Hepatocyte (in vitro differentiated cells): Measurements from ENCODE around the gene COLQ. TPM values are rescaled to one million over a fixed set of nuclear protein-coding genes. Genes with fewer than 3 reads are reported as not detected.

Experiments used
- DNase-seq: peaks from one replicate; pipeline ENCODE4 v3.0.0-alpha.2; 2016; ENCODE audit warnings: low spot score
- H2AFZ ChIP-seq: fragments of 200-600 bp; sonication (generic); 2 replicates; pipeline ENCODE4 v1.6.0; 2016; ENCODE audit warnings: antibody characterized with exemption, mild to moderate bottlenecking
- H3K27ac ChIP-seq: fragments of 200-600 bp; sonication (generic); 2 replicates; pipeline ENCODE4 v1.5.1; 2016; ENCODE audit warnings: mild to moderate bottlenecking
- H3K27me3 ChIP-seq: fragments of 200-600 bp; sonication (generic); 2 replicates; pipeline ENCODE4 v1.6.1; 2016
- H3K36me3 ChIP-seq: fragments of 200-600 bp; sonication (generic); replicated peaks from 2 replicates; pipeline ENCODE4 v1.5.1; 2016; ENCODE audit warnings: low read depth; ENCODE audit not compliant: insufficient read depth
- H3K4me1 ChIP-seq: fragments of 200-600 bp; sonication (generic); 2 replicates; pipeline ENCODE4 v1.5.1; 2016; ENCODE audit warnings: mild to moderate bottlenecking, moderate library complexity; ENCODE audit not compliant: insufficient read depth
- H3K4me2 ChIP-seq: fragments of 200-600 bp; sonication (generic); 2 replicates; pipeline ENCODE4 v1.6.0; 2016
- H3K4me3 ChIP-seq: fragments of 200-600 bp; sonication (generic); 2 replicates; pipeline ENCODE4 v1.5.1; 2016; ENCODE audit warnings: mild to moderate bottlenecking
- H3K79me2 ChIP-seq: fragments of 200-600 bp; sonication (generic); 2 replicates; pipeline ENCODE4 v1.6.0; 2017; ENCODE audit warnings: mild to moderate bottlenecking
- H3K9me2 ChIP-seq: fragments of 200-600 bp; sonication (generic); replicated peaks from 2 replicates; pipeline ENCODE4 v1.6.0; 2017; ENCODE audit warnings: mild to moderate bottlenecking; ENCODE audit not compliant: insufficient read depth
- H3K9me3 ChIP-seq: fragments of 200-600 bp; sonication (generic); 2 replicates; pipeline ENCODE4 v1.5.1; 2016; ENCODE audit warnings: low read depth, mild to moderate bottlenecking
- H4K20me1 ChIP-seq: fragments of 200-600 bp; sonication (generic); 2 replicates; pipeline ENCODE4 v1.6.0; 2016; ENCODE audit warnings: mild to moderate bottlenecking; ENCODE audit not compliant: insufficient read depth, poor library complexity, severe bottlenecking
- EZH2 ChIP-seq: fragments of 200-600 bp; sonication (generic); IDR thresholded peaks from 2 replicates; pipeline ENCODE4 v1.6.1; 2016; ENCODE audit warnings: antibody characterized with exemption, mild to moderate bottlenecking, borderline replicate concordance
- EZH2phosphoT487 ChIP-seq: fragments of 200-600 bp; sonication (generic); IDR thresholded peaks from one replicate; pipeline ENCODE4 v1.6.1; 2018; ENCODE audit warnings: antibody characterized with exemption, mild to moderate bottlenecking, low read depth, moderate library complexity; ENCODE audit not compliant: unreplicated experiment, severe bottlenecking
- WGBS: methylation state at CpG from one replicate; pipeline ENCODE4 v1.1.6; 2016; ENCODE audit warnings: low lambda C conversion rate; ENCODE audit errors: missing lambda C conversion rate; 5-methylcytosine and 5-hydroxymethylcytosine counted together
- polyA plus RNA-seq: library from polyadenylated mRNA; unstranded; fragments of >200 nt; fragmentation: Nextera tagmentation; extraction: Ambion mirVana; gene quantifications from 2 replicates; pipeline ENCODE4 v1.2.1, GENCODE V29; 2016
- total RNA-seq: library from RNA; depleted of rRNA; stranded (reverse); fragments of >200 nt; gene quantifications from 2 replicates; pipeline ENCODE4 v1.2.3, GENCODE V29; 2014
- TF ChIP-seq, protein P1 (sequence below): fragments of 200-600 bp; sonication (generic); IDR thresholded peaks from 2 replicates; pipeline ENCODE4 v1.5.1; 2016; ENCODE audit warnings: antibody characterized with exemption, mild to moderate bottlenecking; ENCODE audit not compliant: poor library complexity

The COLQ gene
- total and polyA plus RNA-seq, 2 experiments from 2014 or later = 0.27 to 0.73 TPM

DNA sequence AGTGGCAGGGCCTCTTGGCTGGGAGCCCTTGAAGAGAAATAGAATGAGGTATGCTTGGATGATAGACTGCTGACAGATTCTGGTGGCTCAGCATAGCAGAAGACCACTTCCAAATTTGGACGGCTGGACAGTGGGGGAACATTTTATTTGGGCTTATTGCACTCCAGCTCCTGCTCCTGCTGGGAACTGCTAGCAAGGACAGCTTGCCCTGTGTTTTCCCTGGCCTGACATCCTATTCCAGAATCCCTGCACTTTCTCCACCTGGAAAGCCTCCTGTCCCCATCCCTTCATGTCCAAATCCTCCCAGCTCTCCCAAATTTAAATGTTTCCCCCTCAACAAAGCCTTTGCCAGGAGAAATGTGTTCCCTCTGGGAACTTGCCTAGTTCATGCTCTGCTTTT lies 9.8 kb upstream of the COLQ start:
- Histone ChIP-seq H3K9me3 (no peaks in the 10 kb centered on the region), H3K9me2 (no peaks in the 10 kb centered on the region), H3K27me3 (no peaks in the 10 kb centered on the region), H3K4me2 (no peak overlapping the region), H3K36me3 (no peaks in the 10 kb centered on the region), H3K79me2 (no peaks in the 10 kb centered on the region), H3K4me3 (no peak overlapping the region), H3K4me1 (no peaks in the 10 kb centered on the region), H3K27ac (no peak overlapping the region), H4K20me1 (no peaks in the 10 kb centered on the region), H2AFZ (no peak overlapping the region)
- WGBS = 83% methylated on average over 1 of the region's 1 CpG
- DNase-seq = no peak
- no peak for TF ChIP-seq EZH2
- TF ChIP-seq EZH2phosphoT487 = no peak
- TF ChIP-seq, protein P1, sequence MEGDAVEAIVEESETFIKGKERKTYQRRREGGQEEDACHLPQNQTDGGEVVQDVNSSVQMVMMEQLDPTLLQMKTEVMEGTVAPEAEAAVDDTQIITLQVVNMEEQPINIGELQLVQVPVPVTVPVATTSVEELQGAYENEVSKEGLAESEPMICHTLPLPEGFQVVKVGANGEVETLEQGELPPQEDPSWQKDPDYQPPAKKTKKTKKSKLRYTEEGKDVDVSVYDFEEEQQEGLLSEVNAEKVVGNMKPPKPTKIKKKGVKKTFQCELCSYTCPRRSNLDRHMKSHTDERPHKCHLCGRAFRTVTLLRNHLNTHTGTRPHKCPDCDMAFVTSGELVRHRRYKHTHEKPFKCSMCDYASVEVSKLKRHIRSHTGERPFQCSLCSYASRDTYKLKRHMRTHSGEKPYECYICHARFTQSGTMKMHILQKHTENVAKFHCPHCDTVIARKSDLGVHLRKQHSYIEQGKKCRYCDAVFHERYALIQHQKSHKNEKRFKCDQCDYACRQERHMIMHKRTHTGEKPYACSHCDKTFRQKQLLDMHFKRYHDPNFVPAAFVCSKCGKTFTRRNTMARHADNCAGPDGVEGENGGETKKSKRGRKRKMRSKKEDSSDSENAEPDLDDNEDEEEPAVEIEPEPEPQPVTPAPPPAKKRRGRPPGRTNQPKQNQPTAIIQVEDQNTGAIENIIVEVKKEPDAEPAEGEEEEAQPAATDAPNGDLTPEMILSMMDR = no peak

DNA sequence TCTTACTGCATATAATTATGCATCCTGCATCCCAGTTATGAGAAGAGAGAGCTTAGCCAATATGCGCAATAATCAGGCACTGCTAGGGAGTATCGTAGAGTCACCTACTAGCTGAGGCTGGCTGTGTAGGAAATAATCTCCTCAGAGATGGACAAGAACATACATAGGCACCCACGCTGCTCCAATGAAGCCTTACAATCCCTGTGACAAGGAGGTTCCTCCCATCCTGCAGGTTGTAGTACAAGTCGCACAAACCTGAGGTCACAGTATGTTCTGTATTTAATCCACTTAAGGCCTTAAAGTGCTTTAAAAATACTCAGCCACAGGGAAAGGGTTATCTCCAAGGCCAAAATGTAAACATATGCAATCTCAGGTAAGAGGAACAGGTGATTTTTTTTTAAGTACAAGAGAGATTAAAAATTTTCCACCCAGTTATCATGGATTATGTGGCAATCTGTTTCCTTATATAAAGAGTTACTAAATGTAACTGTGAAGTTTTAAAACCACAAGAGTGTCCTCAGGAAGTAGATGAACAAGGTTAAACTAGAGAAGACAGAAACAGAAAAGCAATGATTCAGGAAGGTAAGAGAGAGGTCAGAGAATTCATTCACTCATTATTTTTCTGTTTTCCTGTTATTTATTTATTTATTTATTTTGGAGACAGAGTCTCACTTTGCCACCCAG lies 7.5 kb upstream of the COLQ start:
- Histone ChIP-seq H3K4me1 (no peaks in the 10 kb centered on the region), H2AFZ (no peak overlapping the region), H3K4me3 (no peak overlapping the region), H3K9me3 (no peaks in the 10 kb centered on the region), H3K79me2 (no peaks in the 10 kb centered on the region), H3K27ac (no peak overlapping the region), H3K27me3 (no peaks in the 10 kb centered on the region), H3K4me2 (no peak overlapping the region), H3K36me3 (no peaks in the 10 kb centered on the region), H4K20me1 (no peaks in the 10 kb centered on the region), H3K9me2 (no peaks in the 10 kb centered on the region)
- no peak for DNase-seq
- WGBS = 79% methylated on average over 4 of the region's 4 CpGs
- TF ChIP-seq EZH2phosphoT487 (no peak), EZH2 (no peak)
- TF ChIP-seq, protein P1 = no peak

DNA sequence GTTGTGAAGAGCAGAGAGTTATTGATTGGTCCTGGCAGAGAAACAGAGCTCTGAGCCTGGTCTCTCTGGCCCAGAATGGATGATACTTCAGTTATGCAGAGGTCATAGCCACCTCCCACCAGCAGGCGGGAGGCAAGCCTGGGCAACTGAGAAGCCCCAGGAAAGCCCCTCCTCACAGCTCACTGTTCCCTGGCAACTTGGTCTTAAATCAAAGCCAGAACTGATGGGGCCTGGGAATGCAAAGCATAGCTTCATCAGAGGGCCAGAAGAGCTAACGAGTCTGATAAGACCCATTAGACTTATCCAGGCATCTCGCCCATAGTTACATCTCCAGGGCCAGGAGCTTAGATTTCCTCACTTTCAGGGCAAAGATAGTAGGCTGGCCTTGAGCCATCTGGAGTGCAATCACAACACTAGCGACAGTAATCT lies 5.5 kb upstream of the COLQ start:
- H3K4me2 ChIP-seq = no peak overlapping the region
- H4K20me1 ChIP-seq = no peaks in the 10 kb centered on the region
- WGBS = 49% methylated on average over 4 of the region's 4 CpGs
- H3K4me3 ChIP-seq = no peak overlapping the region
- DNase-seq = peak; percentile 35
- no peaks in the 10 kb centered on the region for H3K9me2 ChIP-seq
- no peaks in the 10 kb centered on the region for H3K79me2 ChIP-seq
- H3K9me3 ChIP-seq = no peaks in the 10 kb centered on the region
- H3K27ac ChIP-seq = no peak overlapping the region
- no peaks in the 10 kb centered on the region for H3K4me1 ChIP-seq
- no peaks in the 10 kb centered on the region for H3K36me3 ChIP-seq
- H2AFZ ChIP-seq = no peak overlapping the region
- H3K27me3 ChIP-seq = no peaks in the 10 kb centered on the region
- TF ChIP-seq EZH2 = no peak
- TF ChIP-seq EZH2phosphoT487 = no peak
- TF ChIP-seq, protein P1 = peak; percentile 25
